NK-92 (cell line): ENCODE data around the gene COL4A1.

Source experiments
- DNase-seq: peaks from one replicate; lab custom pipeline; 2025; ENCODE audit not compliant: unreplicated experiment; lab: John Stamatoyannopoulos, UW

COL4A1 gene

GRCh38 chr13:110309661-110310524 lies 2.9 kb upstream of the COL4A1 start:
- no peak for DNase-seq

- DNase-seq: no peak
Measured at GRCh38 chr13:110308656-110309359, 1.9 kb upstream of the COL4A1 start.

GRCh38 chr13:110307767-110308655 lies 1.1 kb upstream of the COL4A1 start:
- DNase-seq: no peak

- no peak for DNase-seq
Measured at GRCh38 chr13:110306340-110306959, 507 bp downstream of the COL4A1 start.

- DNase-seq: no peak
Measured at GRCh38 chr13:110305949-110306339, 1.0 kb downstream of the COL4A1 start.

- no peak for DNase-seq
Measured at GRCh38 chr13:110305544-110305943, 1.4 kb downstream of the COL4A1 start.

- no peak for DNase-seq
Measured at GRCh38 chr13:110305001-110305400, 2.0 kb downstream of the COL4A1 start.

- DNase-seq: no peak
Measured at GRCh38 chr13:110304256-110304655, 2.7 kb downstream of the COL4A1 start.

GRCh38 chr13:110303644-110304043 lies 3.3 kb downstream of the COL4A1 start:
- DNase-seq: no peak

- no peak for DNase-seq
Measured at GRCh38 chr13:110302997-110303396, 4.0 kb downstream of the COL4A1 start.

GRCh38 chr13:110301606-110302553 lies 5.1 kb downstream of the COL4A1 start:
- no peak for DNase-seq

- no peak for DNase-seq
Measured at GRCh38 chr13:110301083-110301482, 5.9 kb downstream of the COL4A1 start.

- DNase-seq: no peak
Measured at GRCh38 chr13:110300090-110300815, 6.7 kb downstream of the COL4A1 start.

- no peak for DNase-seq
Measured at GRCh38 chr13:110299283-110299840, 7.6 kb downstream of the COL4A1 start.

- DNase-seq: no peak
Measured at GRCh38 chr13:110298505-110299282, 8.3 kb downstream of the COL4A1 start.

- no peak for DNase-seq
Measured at GRCh38 chr13:110297766-110298504, 9.0 kb downstream of the COL4A1 start.

- no peak for DNase-seq
Measured at GRCh38 chr13:110297011-110297410, 9.9 kb downstream of the COL4A1 start.
